CD4-positive, alpha-beta memory T cell (primary cell): Measurements from ENCODE around the gene SLC39A11. TPM values are rescaled to one million over a fixed set of nuclear protein-coding genes. Genes with fewer than 3 reads are reported as not detected.
A peak's percentile ranks its signal among the peaks of the same experiment; 100 is the strongest.

Experiments
- CTCF ChIA-PET: fragments of 350-600 bp; sonication (Branson Sonifier 250); formaldehyde crosslinking; loops from one replicate; lab custom pipeline; 2021; ENCODE audit warnings: inconsistent platforms; ENCODE audit not compliant: partially characterized antibody; lab: Charles Lee
- POLR2A ChIA-PET: fragments of 350-600 bp; sonication (Branson Sonifier 250); formaldehyde crosslinking; loops from one replicate; lab custom pipeline; 2021; ENCODE audit not compliant: partially characterized antibody; lab: Charles Lee
- DNase-seq, 5 donors: peaks; one replicate each; pipeline versions ENCODE4 v3.0.0 to v3.0.0-alpha.2; 2020 to 2022; ENCODE audit warnings: mixed read lengths in 1 of 5
- H3K27ac ChIP-seq: one replicate; pipeline ENCODE4 v1.7.0; 2013; ENCODE audit warnings: low read depth, low read length
- H3K27me3 ChIP-seq: 2 replicates; pipeline ENCODE4 v1.7.0; 2013; ENCODE audit warnings: mild to moderate bottlenecking, low read length, moderate library complexity; ENCODE audit not compliant: insufficient read depth
- H3K36me3 ChIP-seq: 2 replicates; pipeline ENCODE4 v1.7.0; 2013; ENCODE audit warnings: mild to moderate bottlenecking, low read length, moderate library complexity; ENCODE audit not compliant: insufficient read depth
- H3K4me1 ChIP-seq: 2 replicates; pipeline ENCODE4 v1.7.0; 2013; ENCODE audit warnings: mild to moderate bottlenecking, low read length, moderate library complexity; ENCODE audit not compliant: insufficient read depth
- H3K4me3 ChIP-seq, 2 donors: one replicate each; pipeline ENCODE4 v1.7.0; 2013; ENCODE audit warnings: low read length in 2 of 2, mild to moderate bottlenecking in 1 of 2
- H3K9me3 ChIP-seq, 2 donors: one replicate each; pipeline ENCODE4 v1.7.0; 2013; ENCODE audit warnings: low read length in 2 of 2, control low read depth in 1 of 2; ENCODE audit not compliant: control insufficient read depth in 1 of 2
- H3K27ac Mint-ChIP-seq, 7 donors: one replicate each; pipeline ENCODE4 v1.8.0; 2020 to 2021; ENCODE audit warnings: mixed read lengths in 7 of 7, mild to moderate bottlenecking in 6 of 7, inconsistent platforms in 3 of 7, moderate library complexity in 3 of 7
- H3K27me3 Mint-ChIP-seq, 2 donors: one replicate each; pipeline ENCODE4 v1.8.0; 2020 to 2021; ENCODE audit warnings: mixed read lengths in 2 of 2
- H3K36me3 Mint-ChIP-seq, 2 donors: one replicate each; pipeline ENCODE4 v1.8.0; 2020 to 2021; ENCODE audit warnings: mixed read lengths in 2 of 2, inconsistent platforms in 1 of 2, mild to moderate bottlenecking in 1 of 2
- H3K4me1 Mint-ChIP-seq, 4 donors: one replicate each; pipeline ENCODE4 v1.8.0; 2020 to 2021; ENCODE audit warnings: mixed read lengths in 4 of 4, mild to moderate bottlenecking in 1 of 4
- H3K4me3 Mint-ChIP-seq, 8 donors: one replicate each; pipeline ENCODE4 v1.8.0; 2020 to 2021; ENCODE audit warnings: mixed read lengths in 8 of 8, mild to moderate bottlenecking in 7 of 8, moderate library complexity in 6 of 8, inconsistent platforms in 3 of 8
- H3K9me3 Mint-ChIP-seq, 8 donors: one replicate each; pipeline ENCODE4 v1.8.0; 2020 to 2021; ENCODE audit warnings: mixed read lengths in 8 of 8, mild to moderate bottlenecking in 5 of 8, inconsistent platforms in 3 of 8, moderate library complexity in 1 of 8
- intact Hi-C: fragments of 100-400 bp; cut with micrococcal nuclease; formaldehyde crosslinking; loops from one replicate; pipeline ENCODE4 v1.15.1; 2023
- polyA plus RNA-seq, 2 donors: library from polyadenylated mRNA; unstranded; fragments of 300-500 nt; fragmentation: Illumina TruSeq; gene quantifications; one replicate each; pipeline ENCODE4 v1.2.3, GENCODE V29; 2021
- total RNA-seq, 2 experiments: library from RNA; stranded (reverse); gene quantifications; one replicate each; pipeline ENCODE4 v1.2.3, GENCODE V29; 2021

SLC39A11 gene
- total and polyA plus RNA-seq, 4 experiments from 2014 or later = 15.9 to 23.7 (median 20.4) TPM

- DNase-seq = no peak
- Histone ChIP-seq H3K4me3 (no peak overlapping the region), H3K36me3 (peaks cover 6% of the 10 kb centered on the region), H3K9me3 (no peaks in the 10 kb centered on the region), H3K27me3 (no peaks in the 10 kb centered on the region), H3K27ac (no peak overlapping the region), H3K4me1 (no peaks in the 10 kb centered on the region)
- peaks cover 0 to 2% (median 0%) of the 10 kb centered on the region in 8 donors for H3K9me3 Mint-ChIP-seq
- ChIA-PET CTCF (no interaction called here), POLR2A (no interaction called here)
- no peaks in the 10 kb centered on the region for H3K27me3 Mint-ChIP-seq
- H3K4me1 Mint-ChIP-seq = peaks cover 0 to 9% (median under 1%) of the 10 kb centered on the region in 4 donors
- H3K36me3 Mint-ChIP-seq = peaks cover 29 to 60% of the 10 kb centered on the region in 2 donors
- H3K4me3 Mint-ChIP-seq = no peak overlapping the region
- intact Hi-C loops = no loop called here
- H3K27ac Mint-ChIP-seq = no peak overlapping the region
Observed at GRCh38 chr17:73074566-73074965, 17.9 kb downstream of the SLC39A11 start.

GRCh38 chr17:73072219-73072962 lies 20.1 kb downstream of the SLC39A11 start:
- Mint-ChIP-seq H3K9me3 (no peaks in the 10 kb centered on the region), H3K4me3 (no peak overlapping the region)
- peaks cover 6% of the 10 kb centered on the region for H3K36me3 ChIP-seq

GRCh38 chr17:73071066-73071999 lies 21.2 kb downstream of the SLC39A11 start:
- Histone ChIP-seq H3K27ac (no peak overlapping the region), H3K4me1 (no peaks in the 10 kb centered on the region), H3K36me3 (peaks cover 6% of the 10 kb centered on the region), H3K9me3 (no peaks in the 10 kb centered on the region), H3K27me3 (no peaks in the 10 kb centered on the region), H3K4me3 (no peak overlapping the region)
- ChIA-PET POLR2A (no interaction called here), CTCF (no interaction called here)
- intact Hi-C loops = no loop called here
- no peaks in the 10 kb centered on the region for H3K9me3 Mint-ChIP-seq
- H3K27ac Mint-ChIP-seq = no peak overlapping the region
- H3K36me3 Mint-ChIP-seq = peaks cover 24 to 68% of the 10 kb centered on the region in 2 donors
- H3K27me3 Mint-ChIP-seq = no peaks in the 10 kb centered on the region
- no peak for DNase-seq
- H3K4me3 Mint-ChIP-seq = no peak overlapping the region
- peaks cover 5 to 13% (median 9%) of the 10 kb centered on the region in 4 donors for H3K4me1 Mint-ChIP-seq

More at GRCh38 chr17:73072219-73072962, 20.1 kb downstream of the SLC39A11 start:
- Mint-ChIP-seq H3K36me3 (peaks cover 25 to 63% of the 10 kb centered on the region in 2 donors), H3K27ac (peak overlapping the region in 1 of 7 donors; percentile 52), H3K4me1 (peaks cover 3 to 12% (median 8%) of the 10 kb centered on the region in 4 donors), H3K27me3 (no peaks in the 10 kb centered on the region)
- H3K27ac ChIP-seq = no peak overlapping the region
- H3K4me1 ChIP-seq = no peaks in the 10 kb centered on the region
- no peaks in the 10 kb centered on the region for H3K27me3 ChIP-seq
- intact Hi-C loops = no loop called here
- DNase-seq = no peak
- POLR2A ChIA-PET = no interaction called here
- H3K4me3 ChIP-seq = no peak overlapping the region
- no peaks in the 10 kb centered on the region for H3K9me3 ChIP-seq
- CTCF ChIA-PET = no interaction called here

- no peaks in the 10 kb centered on the region for H3K27me3 ChIP-seq
- DNase-seq = no peak
- no peak overlapping the region for H3K4me3 ChIP-seq
- H3K9me3 ChIP-seq = no peaks in the 10 kb centered on the region
- Mint-ChIP-seq H3K27me3 (no peaks in the 10 kb centered on the region), H3K9me3 (no peaks in the 10 kb centered on the region), H3K36me3 (peaks cover 19 to 66% of the 10 kb centered on the region in 2 donors), H3K4me1 (peaks cover 5 to 13% (median 9%) of the 10 kb centered on the region in 4 donors), H3K4me3 (no peak overlapping the region), H3K27ac (no peak overlapping the region)
- peaks cover 6% of the 10 kb centered on the region for H3K36me3 ChIP-seq
- CTCF ChIA-PET = interaction anchor here (0.8 kb wide), 2 partner anchors 46 to 510 kb away, joined by 3 read pairs; no protein-coding TSS in a partner anchor
- intact Hi-C loops = no loop called here
- POLR2A ChIA-PET = no interaction called here
- no peaks in the 10 kb centered on the region for H3K4me1 ChIP-seq
- no peak overlapping the region for H3K27ac ChIP-seq
Observed at GRCh38 chr17:73069841-73070240, 22.6 kb downstream of the SLC39A11 start.

GRCh38 chr17:73069164-73069770 lies 23.2 kb downstream of the SLC39A11 start:
- DNase-seq = no peak
- ChIA-PET POLR2A (no interaction called here), CTCF (interaction anchor here (1.3 kb wide), 1 partner anchor 83 kb away, joined by 3 read pairs; no protein-coding TSS in a partner anchor)
- Mint-ChIP-seq H3K4me3 (peak overlapping the region in 1 of 8 donors; percentile 17), H3K9me3 (no peaks in the 10 kb centered on the region), H3K27me3 (no peaks in the 10 kb centered on the region), H3K27ac (no peak overlapping the region), H3K36me3 (peaks cover 19 to 61% of the 10 kb centered on the region in 2 donors), H3K4me1 (peaks cover 5 to 13% (median 9%) of the 10 kb centered on the region in 4 donors)
- intact Hi-C loops = no loop called here
- Histone ChIP-seq H3K9me3 (no peaks in the 10 kb centered on the region), H3K36me3 (peaks cover 6% of the 10 kb centered on the region), H3K4me3 (no peak overlapping the region), H3K4me1 (no peaks in the 10 kb centered on the region), H3K27me3 (no peaks in the 10 kb centered on the region), H3K27ac (no peak overlapping the region)

GRCh38 chr17:73068322-73069153 lies 23.9 kb downstream of the SLC39A11 start:
- H3K4me3 Mint-ChIP-seq = no peak overlapping the region
- H3K27ac ChIP-seq = no peak overlapping the region

More at GRCh38 chr17:73068322-73069153, 23.9 kb downstream of the SLC39A11 start:
- ChIA-PET CTCF (interaction anchor here (1.3 kb wide), 1 partner anchor 83 kb away, joined by 3 read pairs; no protein-coding TSS in a partner anchor), POLR2A (no interaction called here)
- no peaks in the 10 kb centered on the region for H3K27me3 ChIP-seq
- Mint-ChIP-seq H3K27me3 (no peaks in the 10 kb centered on the region), H3K36me3 (peaks cover 19 to 58% of the 10 kb centered on the region in 2 donors), H3K27ac (peak overlapping the region in 1 of 7 donors; percentile 30), H3K9me3 (no peaks in the 10 kb centered on the region), H3K4me1 (peaks cover 5 to 14% (median 9%) of the 10 kb centered on the region in 4 donors)
- DNase-seq = no peak
- no peaks in the 10 kb centered on the region for H3K4me1 ChIP-seq
- H3K4me3 ChIP-seq = no peak overlapping the region
- intact Hi-C loops = no loop called here
- H3K9me3 ChIP-seq = no peaks in the 10 kb centered on the region
- peaks cover 6% of the 10 kb centered on the region for H3K36me3 ChIP-seq
